ENCODE results near the gene HS3ST5. TPM values are rescaled to one million over a fixed set of nuclear protein-coding genes. Genes with fewer than 3 reads are reported as not detected.

Gene HS3ST5
- total RNA-seq, 3 donors from 2014 or later (not counting 1 experiment from before 2014, with no cell fraction given) = not detected

GRCh38 chr6:114228675-114229074, 114.1 kb downstream of the HS3ST5 start:
- TF ChIP-seq CTCF (IDR thresholded peaks at IDR 0.05) = no peak
- WGBS (ENCODE audit: insufficient coverage) = 81% methylated on average over 2 of the region's 2 CpGs
- no peaks in the 10 kb centered on the region for H3K36me3 Mint-ChIP-seq

GRCh38 chr6:114227944-114228468, 114.8 kb downstream of the HS3ST5 start:
- 78% methylated on average over 2 of the region's 2 CpGs for WGBS (ENCODE audit: insufficient coverage)
- no peak overlapping the region for H3K4me3 ChIP-seq (ENCODE audit: low read length)
- intact Hi-C loops (cut with micrococcal nuclease) = no loop called here
- no peaks in the 10 kb centered on the region for H3K9me3 ChIP-seq (ENCODE audit: control insufficient read depth, insufficient read depth, low read length)
- DNase-seq (no peak), ATAC-seq (no peak)
- H3K36me3 ChIP-seq (ENCODE audit: control insufficient read depth, insufficient read depth, low read length) = no peaks in the 10 kb centered on the region
- no peaks in the 10 kb centered on the region for H3K4me1 ChIP-seq (ENCODE audit: control insufficient read depth, insufficient read depth, low read length)
- H3K4me1 Mint-ChIP-seq = no peaks in the 10 kb centered on the region
- H3K9me3 Mint-ChIP-seq = peaks cover 4 to 5% of the 10 kb centered on the region in 2 donors
- no peaks in the 10 kb centered on the region for H3K36me3 Mint-ChIP-seq
- no peaks in the 10 kb centered on the region for H3K27me3 ChIP-seq (ENCODE audit: control insufficient read depth, insufficient read depth, low read length)
- no peak overlapping the region for H3K27ac ChIP-seq (ENCODE audit: low read length)
- H3K27me3 Mint-ChIP-seq (ENCODE audit: low read depth in 2 of 2) = no peaks in the 10 kb centered on the region
- H3K27ac Mint-ChIP-seq = no peak overlapping the region
- TF ChIP-seq CTCF (IDR thresholded peaks at IDR 0.05) = no peak
- H3K4me3 Mint-ChIP-seq = no peak overlapping the region

More at GRCh38 chr6:114228675-114229074, 114.1 kb downstream of the HS3ST5 start:
- H3K36me3 ChIP-seq (ENCODE audit: control insufficient read depth, insufficient read depth, low read length) = no peaks in the 10 kb centered on the region
- intact Hi-C loops (cut with micrococcal nuclease) = no loop called here
- no peaks in the 10 kb centered on the region for H3K27me3 Mint-ChIP-seq (ENCODE audit: low read depth in 2 of 2)
- no peaks in the 10 kb centered on the region for H3K4me1 Mint-ChIP-seq
- H3K4me3 Mint-ChIP-seq = no peak overlapping the region
- H3K4me1 ChIP-seq (ENCODE audit: control insufficient read depth, insufficient read depth, low read length) = no peaks in the 10 kb centered on the region
- H3K9me3 ChIP-seq (ENCODE audit: control insufficient read depth, insufficient read depth, low read length) = no peaks in the 10 kb centered on the region
- no peaks in the 10 kb centered on the region for H3K27me3 ChIP-seq (ENCODE audit: control insufficient read depth, insufficient read depth, low read length)
- no peak for DNase-seq
- H3K9me3 Mint-ChIP-seq = peaks cover 4 to 5% of the 10 kb centered on the region in 2 donors
- no peak overlapping the region for H3K27ac Mint-ChIP-seq
- H3K27ac ChIP-seq (ENCODE audit: low read length) = no peak overlapping the region
- ATAC-seq = no peak
- H3K4me3 ChIP-seq (ENCODE audit: low read length) = no peak overlapping the region

GRCh38 chr6:114220241-114220640, 122.6 kb downstream of the HS3ST5 start:
- no peak overlapping the region for H3K27ac Mint-ChIP-seq
- H3K9me3 Mint-ChIP-seq = peaks cover 0 to 2% of the 10 kb centered on the region in 2 donors

More at GRCh38 chr6:114220241-114220640, 122.6 kb downstream of the HS3ST5 start:
- Mint-ChIP-seq H3K36me3 (no peaks in the 10 kb centered on the region), H3K27me3 (ENCODE audit: low read depth in 2 of 2) (no peaks in the 10 kb centered on the region), H3K4me3 (no peak overlapping the region), H3K4me1 (no peaks in the 10 kb centered on the region)
- Histone ChIP-seq H3K4me3 (ENCODE audit: low read length) (no peak overlapping the region), H3K36me3 (ENCODE audit: control insufficient read depth, insufficient read depth, low read length) (no peaks in the 10 kb centered on the region), H3K27ac (ENCODE audit: low read length) (no peak overlapping the region), H3K9me3 (ENCODE audit: control insufficient read depth, insufficient read depth, low read length) (no peaks in the 10 kb centered on the region), H3K4me1 (ENCODE audit: control insufficient read depth, insufficient read depth, low read length) (no peaks in the 10 kb centered on the region), H3K27me3 (ENCODE audit: control insufficient read depth, insufficient read depth, low read length) (no peaks in the 10 kb centered on the region)
- ATAC-seq = no peak
- intact Hi-C loops (cut with micrococcal nuclease) = no loop called here
- DNase-seq = no peak
- 77% methylated on average over 2 of the region's 2 CpGs for WGBS (ENCODE audit: insufficient coverage)
- no peak for TF ChIP-seq CTCF (IDR thresholded peaks at IDR 0.05)
